ENCODE measurements around the gene DBH.

DNA sequence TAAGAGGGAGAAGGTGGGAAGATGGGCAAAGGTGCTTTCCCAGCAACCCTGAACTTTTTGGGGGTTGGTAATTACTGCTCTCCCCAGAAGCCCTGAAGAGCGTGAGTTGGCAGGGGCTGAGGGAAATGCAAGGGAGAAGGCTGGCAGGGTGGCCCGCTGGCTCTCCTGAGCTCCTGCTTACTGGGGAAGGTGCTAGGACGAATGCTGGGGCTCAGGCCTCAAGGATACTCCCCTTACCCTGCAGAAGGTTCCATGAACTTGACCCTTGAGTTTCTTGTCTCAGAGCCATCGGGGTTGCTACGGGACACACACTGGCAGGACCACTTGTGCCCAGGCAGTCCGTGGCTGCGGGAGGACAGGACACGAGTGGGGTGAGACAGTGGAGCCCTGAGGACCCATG is 28.2 kb upstream of the DBH start:
- TF ChIP-seq, protein P1, sequence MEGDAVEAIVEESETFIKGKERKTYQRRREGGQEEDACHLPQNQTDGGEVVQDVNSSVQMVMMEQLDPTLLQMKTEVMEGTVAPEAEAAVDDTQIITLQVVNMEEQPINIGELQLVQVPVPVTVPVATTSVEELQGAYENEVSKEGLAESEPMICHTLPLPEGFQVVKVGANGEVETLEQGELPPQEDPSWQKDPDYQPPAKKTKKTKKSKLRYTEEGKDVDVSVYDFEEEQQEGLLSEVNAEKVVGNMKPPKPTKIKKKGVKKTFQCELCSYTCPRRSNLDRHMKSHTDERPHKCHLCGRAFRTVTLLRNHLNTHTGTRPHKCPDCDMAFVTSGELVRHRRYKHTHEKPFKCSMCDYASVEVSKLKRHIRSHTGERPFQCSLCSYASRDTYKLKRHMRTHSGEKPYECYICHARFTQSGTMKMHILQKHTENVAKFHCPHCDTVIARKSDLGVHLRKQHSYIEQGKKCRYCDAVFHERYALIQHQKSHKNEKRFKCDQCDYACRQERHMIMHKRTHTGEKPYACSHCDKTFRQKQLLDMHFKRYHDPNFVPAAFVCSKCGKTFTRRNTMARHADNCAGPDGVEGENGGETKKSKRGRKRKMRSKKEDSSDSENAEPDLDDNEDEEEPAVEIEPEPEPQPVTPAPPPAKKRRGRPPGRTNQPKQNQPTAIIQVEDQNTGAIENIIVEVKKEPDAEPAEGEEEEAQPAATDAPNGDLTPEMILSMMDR (IDR thresholded peaks at IDR 0.05; ENCODE audit: borderline replicate concordance, extremely low read depth, low read length, poor library complexity, severe bottlenecking): no peak
- no peak for TF ChIP-seq EZH2 (IDR thresholded peaks at IDR 0.05; ENCODE audit: borderline replicate concordance, low read depth, low read length, severe bottlenecking)

Measured in DND-41 (cell line).